Mesenchymal stem cell (in vitro differentiated cells and primary cell): ENCODE data around the gene KIF25.

Experiments
- DNase-seq: peaks from one replicate; pipeline ENCODE4 v3.0.0-alpha.2; 2013
- H2AFZ ChIP-seq: one replicate; pipeline ENCODE4 v1.6.1; 2013; ENCODE audit warnings: low read depth, mild to moderate bottlenecking, control low read depth, inconsistent platforms, low read length, moderate library complexity
- H2AK5ac ChIP-seq: 2 replicates; pipeline ENCODE4 v1.6.1; 2013; ENCODE audit warnings: low read length, moderate library complexity, mild to moderate bottlenecking, inconsistent platforms; ENCODE audit not compliant: severe bottlenecking
- H2BK120ac ChIP-seq: one replicate; pipeline ENCODE4 v1.6.1; 2013; ENCODE audit warnings: low read depth, mild to moderate bottlenecking, inconsistent platforms, low read length, moderate library complexity
- H2BK12ac ChIP-seq, 2 experiments: one replicate each; pipeline ENCODE4 v1.6.1; 2013; ENCODE audit warnings: inconsistent platforms in 2 of 2, low read length in 2 of 2, mild to moderate bottlenecking in 2 of 2, moderate library complexity in 2 of 2, control low read depth in 1 of 2
- H2BK15ac ChIP-seq: one replicate; pipeline ENCODE4 v1.6.1; 2013; ENCODE audit warnings: mild to moderate bottlenecking, low read depth, inconsistent platforms; ENCODE audit not compliant: poor library complexity, severe bottlenecking
- H2BK5ac ChIP-seq: 2 replicates; pipeline ENCODE4 v1.6.1; 2013; ENCODE audit warnings: low read depth, mild to moderate bottlenecking, low read length, control low read depth, inconsistent platforms; ENCODE audit not compliant: poor library complexity, severe bottlenecking
- H3K14ac ChIP-seq, 2 experiments: one replicate each; pipeline ENCODE4 v1.6.1; 2013; ENCODE audit warnings: inconsistent platforms in 2 of 2, low read length in 2 of 2, control low read depth in 1 of 2, mild to moderate bottlenecking in 1 of 2, moderate library complexity in 1 of 2
- H3K18ac ChIP-seq, 2 experiments: one replicate each; pipeline ENCODE4 v1.6.1; 2013; ENCODE audit warnings: inconsistent platforms in 2 of 2, low read length in 2 of 2, control low read depth in 1 of 2, low read depth in 1 of 2, mild to moderate bottlenecking in 1 of 2
- H3K23ac ChIP-seq, 2 experiments: one replicate each; pipeline ENCODE4 v1.6.1; 2013; ENCODE audit warnings: inconsistent platforms in 2 of 2, low read length in 2 of 2, mild to moderate bottlenecking in 2 of 2, moderate library complexity in 2 of 2, control low read depth in 1 of 2
- H3K27ac ChIP-seq: 2 replicates; pipeline ENCODE4 v1.5.1; 2013; ENCODE audit warnings: mild to moderate bottlenecking, moderate library complexity, low read length, control low read depth, inconsistent platforms; ENCODE audit not compliant: poor library complexity, severe bottlenecking
- H3K27me3 ChIP-seq, 2 experiments: 2 replicates each; pipeline versions ENCODE4 v1.6.1 to v1.7.0; 2013; ENCODE audit warnings: low read length in 2 of 2, mild to moderate bottlenecking in 2 of 2, moderate library complexity in 2 of 2, control low read depth in 1 of 2, inconsistent platforms in 1 of 2; ENCODE audit not compliant: control insufficient read depth in 1 of 2, insufficient read depth in 1 of 2
- H3K36me3 ChIP-seq, 2 experiments: 2 replicates each; pipeline versions ENCODE4 v1.6.1 to v1.7.0; 2013; ENCODE audit warnings: low read length in 2 of 2, control low read depth in 1 of 2, inconsistent platforms in 1 of 2, low read depth in 1 of 2, mild to moderate bottlenecking in 1 of 2; ENCODE audit not compliant: insufficient read depth in 2 of 2, control insufficient read depth in 1 of 2
- H3K4ac ChIP-seq, 2 experiments: one replicate each; pipeline ENCODE4 v1.6.1; 2013; ENCODE audit warnings: inconsistent platforms in 2 of 2, low read length in 2 of 2, mild to moderate bottlenecking in 2 of 2, moderate library complexity in 2 of 2, control low read depth in 1 of 2, low read depth in 1 of 2
- H3K4me1 ChIP-seq: 2 replicates; pipeline ENCODE4 v1.6.1; 2013; ENCODE audit warnings: low read depth, low read length, control low read depth; ENCODE audit not compliant: control insufficient read depth, insufficient read depth
- H3K4me2 ChIP-seq: 2 replicates; pipeline ENCODE4 v1.6.1; 2013; ENCODE audit warnings: low read length, mild to moderate bottlenecking, inconsistent platforms; ENCODE audit not compliant: poor library complexity, severe bottlenecking
- H3K4me3 ChIP-seq, 2 experiments: 2 replicates each; pipeline versions ENCODE4 v1.5.1 to v1.7.0; 2013; ENCODE audit warnings: low read length in 2 of 2, mild to moderate bottlenecking in 2 of 2, control low read depth in 1 of 2, low read depth in 1 of 2; ENCODE audit not compliant: insufficient read depth in 1 of 2
- H3K79me1 ChIP-seq: replicated peaks from 2 replicates; pipeline ENCODE4 v1.6.1; 2013; ENCODE audit warnings: mild to moderate bottlenecking, control low read depth, low read length, inconsistent platforms; ENCODE audit not compliant: poor library complexity, severe bottlenecking
- H3K9ac ChIP-seq: 2 replicates; pipeline ENCODE4 v1.7.0; 2013; ENCODE audit warnings: mild to moderate bottlenecking, low read length, moderate library complexity
- H3K9me3 ChIP-seq: 2 replicates; pipeline ENCODE4 v1.7.0; 2013; ENCODE audit warnings: mild to moderate bottlenecking, low read length; ENCODE audit not compliant: control insufficient read depth
- H4K8ac ChIP-seq: one replicate; pipeline ENCODE4 v1.6.1; 2013; ENCODE audit warnings: inconsistent platforms, mild to moderate bottlenecking, low read length, moderate library complexity
- H4K91ac ChIP-seq: one replicate; pipeline ENCODE4 v1.6.1; 2013; ENCODE audit warnings: mild to moderate bottlenecking, low read length, inconsistent platforms
- WGBS: methylation state at CpG from one replicate; pipeline ENCODE4 v1.1.7; 2013; ENCODE audit warnings: mixed read lengths; 5-methylcytosine and 5-hydroxymethylcytosine counted together

The KIF25 gene

DNA sequence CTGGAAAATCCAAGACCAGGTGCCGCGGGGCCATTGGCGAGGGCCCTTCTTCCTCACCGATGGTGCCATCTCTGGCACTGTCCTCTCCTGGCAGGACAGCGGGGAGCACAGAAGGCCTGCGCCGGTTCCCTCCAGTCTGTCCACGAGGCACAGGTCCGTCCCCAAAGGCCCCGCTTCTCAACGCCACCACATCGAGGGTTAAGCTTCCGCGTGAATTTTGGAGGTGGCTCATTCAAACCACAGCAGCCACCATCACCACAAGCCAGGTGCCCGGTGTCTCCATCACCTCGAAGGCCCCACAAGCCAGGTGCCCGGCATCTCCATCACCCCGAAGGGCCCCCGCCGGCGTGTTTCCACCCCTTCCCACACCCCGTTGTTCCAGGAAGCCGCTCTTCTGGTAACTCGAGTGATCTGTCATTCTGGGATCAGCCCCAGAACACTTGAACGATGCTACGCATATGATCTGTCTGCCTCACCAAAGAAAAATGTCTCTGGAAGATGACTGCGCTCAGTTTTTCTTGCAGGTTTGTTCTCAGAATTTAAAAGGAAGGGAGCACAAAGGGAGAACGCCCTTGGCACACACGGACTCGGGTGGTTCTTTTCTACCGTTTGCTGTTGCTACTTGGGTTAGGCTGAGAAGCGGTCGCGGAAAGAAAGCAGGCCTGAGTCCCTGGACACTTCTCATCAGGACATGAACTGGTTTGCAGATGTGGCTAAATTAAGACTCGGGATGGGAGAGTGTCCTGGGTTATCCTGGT, 9.9 kb upstream of the KIF25 start:
- peak overlapping the region; percentile 87 for H3K9ac ChIP-seq
- no peaks in the 10 kb centered on the region for H3K9me3 ChIP-seq
- no peak overlapping the region for H3K4ac ChIP-seq
- H2AK5ac ChIP-seq = no peak overlapping the region
- no peak overlapping the region for H2AFZ ChIP-seq
- H3K36me3 ChIP-seq = no peaks in the 10 kb centered on the region
- H3K79me1 ChIP-seq = no peaks in the 10 kb centered on the region
- DNase-seq = no peak
- 92% methylated on average over 35 of the region's 35 CpGs for WGBS
- peak overlapping the region in 1 of 2 experiments; percentile 33 for H3K4me3 ChIP-seq
- H3K14ac ChIP-seq = no peak overlapping the region
- H4K8ac ChIP-seq = no peak overlapping the region
- H3K4me2 ChIP-seq = no peak overlapping the region
- no peak overlapping the region for H4K91ac ChIP-seq
- H3K23ac ChIP-seq = no peak overlapping the region
- no peak overlapping the region for H2BK12ac ChIP-seq
- no peak overlapping the region for H2BK15ac ChIP-seq
- H2BK5ac ChIP-seq = no peak overlapping the region
- H3K27me3 ChIP-seq = no peaks in the 10 kb centered on the region
- peak overlapping the region in 1 of 2 experiments; percentile 11 for H3K18ac ChIP-seq
- H2BK120ac ChIP-seq = no peak overlapping the region
- H3K27ac ChIP-seq = no peak overlapping the region
- peaks cover 2% of the 10 kb centered on the region for H3K4me1 ChIP-seq

- Histone ChIP-seq H2BK12ac (no peak overlapping the region), H3K36me3 (no peaks in the 10 kb centered on the region), H3K4me1 (peaks cover 2% of the 10 kb centered on the region), H3K23ac (no peak overlapping the region), H2BK15ac (no peak overlapping the region), H3K14ac (no peak overlapping the region), H3K4me2 (no peak overlapping the region), H3K18ac (peak overlapping the region in 1 of 2 experiments; percentile 11), H3K4me3 (no peak overlapping the region), H3K9ac (peak overlapping the region; percentile 87), H4K8ac (no peak overlapping the region), H3K27me3 (no peaks in the 10 kb centered on the region), H2BK120ac (no peak overlapping the region), H3K79me1 (no peaks in the 10 kb centered on the region), H2AFZ (no peak overlapping the region), H3K27ac (no peak overlapping the region), H2BK5ac (no peak overlapping the region), H4K91ac (no peak overlapping the region), H3K4ac (no peak overlapping the region), H3K9me3 (no peaks in the 10 kb centered on the region), H2AK5ac (no peak overlapping the region)
- no peak for DNase-seq
- WGBS = 85% methylated on average over 5 of the region's 5 CpGs
Observed at GRCh38 chr6:167988154-167988495, 9.3 kb upstream of the KIF25 start.

DNA sequence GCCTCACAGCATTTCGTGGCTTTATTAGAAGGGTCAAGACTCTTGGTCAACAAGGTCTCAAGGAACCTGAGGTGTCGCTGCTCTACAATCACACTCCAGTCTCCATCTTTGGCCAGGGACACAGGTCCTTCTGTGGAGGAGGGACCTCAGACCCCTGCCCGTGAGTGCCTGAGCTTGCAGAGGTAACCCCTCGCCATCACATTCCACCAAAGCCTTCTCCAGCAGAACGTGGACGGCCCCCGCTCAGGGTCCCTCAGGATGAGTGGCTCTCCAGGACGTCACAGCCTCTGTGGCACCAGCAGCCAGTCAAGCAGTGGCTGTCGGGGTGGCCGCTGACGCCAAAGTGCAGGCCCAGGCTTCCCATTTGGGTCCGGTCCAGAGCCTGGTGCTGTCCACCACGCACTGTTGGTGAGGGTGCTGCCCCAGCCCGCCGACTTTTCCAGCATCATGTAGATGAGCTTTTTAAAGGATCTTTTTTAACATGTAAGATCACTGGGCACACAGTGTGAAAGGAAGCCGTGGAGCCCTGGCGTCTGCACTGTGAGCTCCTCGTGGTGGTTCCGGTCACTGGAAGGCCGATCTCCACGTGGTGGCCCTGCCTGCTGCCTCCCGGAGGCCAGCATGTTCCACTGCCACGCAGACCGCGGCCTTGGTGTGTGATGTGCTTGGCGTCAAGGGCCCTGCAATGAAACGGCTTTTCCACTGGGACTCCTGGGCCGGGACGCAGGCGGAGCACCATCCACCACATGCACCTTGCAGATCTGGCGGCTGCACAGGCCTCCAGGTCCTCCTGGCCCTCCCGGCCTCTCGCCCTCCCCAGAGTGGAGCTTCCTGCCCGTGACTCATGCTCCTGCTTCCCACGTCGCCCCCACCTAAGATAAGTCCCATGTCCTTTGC, 8.3 kb upstream of the KIF25 start:
- Histone ChIP-seq H2AK5ac (no peak overlapping the region), H3K4ac (no peak overlapping the region), H3K36me3 (no peaks in the 10 kb centered on the region), H3K4me2 (no peak overlapping the region), H3K27ac (no peak overlapping the region), H4K8ac (no peak overlapping the region), H3K14ac (peak overlapping the region in 1 of 2 experiments; percentile 55), H3K9ac (no peak overlapping the region), H2BK120ac (no peak overlapping the region), H3K23ac (no peak overlapping the region), H4K91ac (peak overlapping the region; percentile 37), H3K9me3 (no peaks in the 10 kb centered on the region), H2BK12ac (no peak overlapping the region), H3K27me3 (no peaks in the 10 kb centered on the region), H3K4me3 (no peak overlapping the region), H3K4me1 (peaks cover 2% of the 10 kb centered on the region), H3K79me1 (no peaks in the 10 kb centered on the region), H2BK15ac (no peak overlapping the region), H3K18ac (peak overlapping the region in 1 of 2 experiments; percentile 35), H2AFZ (peak overlapping the region; percentile 10), H2BK5ac (no peak overlapping the region)
- 94% methylated on average over 36 of the region's 36 CpGs for WGBS
- no peak for DNase-seq
